A549 treated with GW870086 at 1 μM for 4 hours (cell line): ENCODE data around the gene OR8B3. TPM values are rescaled to one million over a fixed set of nuclear protein-coding genes. Genes with fewer than 3 reads are reported as not detected.

ENCODE experiments used
- total RNA-seq: library from RNA; stranded (reverse); fragments of 200-300 nt; extraction: Qiagen RNA extraction; gene quantifications from 5 replicates; pipeline ENCODE4 v1.2.3, GENCODE V29; 2022; ENCODE audit warnings: low read depth

The OR8B3 gene
- total RNA-seq: not detected in 5 replicates

GRCh38 chr11:124398924-124399323 is at the start of gene OR8B3:
OR8B3 (minus strand) TSS chr11:124399024; CDS start chr11:124397351, 1,673 bp downstream.

GRCh38 chr11:124445646-124446150 is 46.9 kb upstream of the OR8B3 start, which contains the start of gene OR8B8:
OR8B8 (minus strand) TSS chr11:124445696; CDS start chr11:124441085, 4,611 bp downstream.

GRCh38 chr11:124424384-124424921 is 25.6 kb upstream of the OR8B3 start, which contains the start of gene OR8B4:
OR8B4 (minus strand) TSS chr11:124424871; CDS start chr11:124424871, 0 bp downstream.

DNA sequence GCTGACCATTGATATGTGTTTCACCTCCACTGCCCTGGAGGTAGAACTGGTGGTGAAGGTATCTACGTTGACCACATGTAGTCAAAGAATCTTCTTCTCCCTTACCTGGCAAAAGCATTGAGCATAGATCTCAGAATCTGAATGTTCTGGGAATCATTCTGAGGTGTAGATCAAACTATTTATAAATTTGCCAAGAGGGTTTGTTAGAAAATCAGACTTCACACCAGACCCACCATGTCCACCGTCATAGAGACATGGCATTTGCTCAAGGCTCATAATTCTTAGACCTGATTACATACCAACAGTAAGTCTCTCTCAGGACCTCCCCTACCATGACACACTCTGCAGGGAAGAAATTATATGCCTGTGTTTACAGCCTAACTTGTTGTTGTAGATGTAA is 14.4 kb downstream of the OR8B3 start, which contains the start of gene OR8B2:
TSS of gene OR8B2 (minus strand) at position 101 of the 400 bp plus-strand sequence. CDS start 1,156 bp downstream, outside the sequence.

Other genes with a start within 250 kb of the OR8B3 start
- gene OR10D3, start 215.7 kb downstream of the OR8B3 start, total RNA-seq: not detected in 5 replicates
- not detected in 5 replicates for gene OR8G1, start 157.9 kb downstream of the OR8B3 start, total RNA-seq
- gene OR8G5, start 142.6 kb downstream of the OR8B3 start, total RNA-seq: not detected in 5 replicates
- gene OR8D1, start 85.1 kb downstream of the OR8B3 start, total RNA-seq: not detected in 5 replicates
- gene OR8D2, start 78.8 kb downstream of the OR8B3 start, total RNA-seq: not detected in 5 replicates
- not detected in 5 replicates for gene OR8B2, start 14.5 kb downstream of the OR8B3 start, total RNA-seq
- not detected in 5 replicates for gene OR8B4, start 25.8 kb upstream of the OR8B3 start, total RNA-seq
- not detected in 5 replicates for gene OR8B8, start 46.7 kb upstream of the OR8B3 start, total RNA-seq
- gene OR8B12, start 144.6 kb upstream of the OR8B3 start, total RNA-seq: not detected in 5 replicates
- not detected in 5 replicates for gene OR8A1, start 171.0 kb upstream of the OR8B3 start, total RNA-seq
- gene PANX3, start 212.4 kb upstream of the OR8B3 start, total RNA-seq: not detected in 5 replicates
- 16.2 to 18.3 TPM (median 17.7 TPM) in 5 replicates for gene TBRG1, start 223.8 kb upstream of the OR8B3 start, total RNA-seq